Sigmoid colon (tissue), 4 donors: ENCODE results near the gene RIMS1.

Experiments
- EP300 ChIP-seq, 4 donors: sonication (generic); formaldehyde crosslinking; IDR thresholded peaks; one replicate each; pipeline ENCODE4 v1.6.1; 2017; ENCODE audit warnings: antibody characterized with exemption in 4 of 4
- POLR2A ChIP-seq, 2 donors: fragments of 450-650 bp; IDR thresholded peaks; one replicate each; pipeline ENCODE4 v1.6.1; 2016; ENCODE audit warnings: antibody characterized with exemption in 2 of 2, mild to moderate bottlenecking in 2 of 2, moderate library complexity in 2 of 2
- POLR2AphosphoS5 ChIP-seq, 4 donors: sonication (generic); formaldehyde crosslinking; IDR thresholded peaks; one replicate each; pipeline ENCODE4 v1.6.1; 2017; ENCODE audit warnings: antibody characterized with exemption in 4 of 4
- TF ChIP-seq, protein P1 (sequence below), 4 experiments: fragments of 450-650 bp in 3 of 4; fragments of 200-600 bp in 1 of 4; IDR thresholded peaks; one replicate each; pipeline ENCODE4 v1.5.1; 2016 to 2019; ENCODE audit warnings: antibody characterized with exemption in 4 of 4, mild to moderate bottlenecking in 3 of 4, moderate library complexity in 2 of 4

DNA sequence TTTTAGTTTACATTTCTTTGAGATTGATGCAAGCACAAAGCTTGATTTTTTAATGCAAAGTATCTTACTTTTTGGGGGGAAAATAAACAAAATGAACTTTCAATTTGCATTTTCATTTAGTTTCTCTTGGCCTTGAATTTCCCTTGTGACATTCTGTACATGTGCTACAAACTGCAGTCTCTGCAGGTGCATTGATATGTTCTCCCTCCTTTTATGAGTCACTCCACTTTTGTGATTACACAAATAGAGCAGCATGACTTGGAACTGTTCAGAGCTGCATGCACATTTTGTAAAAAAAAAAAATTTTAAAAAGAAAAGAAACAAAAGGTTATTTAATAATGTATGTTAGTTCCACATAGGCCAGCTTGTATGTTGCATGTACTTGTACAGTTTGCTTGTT lies 515.5 kb downstream of the RIMS1 start:
- TF ChIP-seq POLR2AphosphoS5 (IDR thresholded peaks at IDR 0.05) (no peak), POLR2A (IDR thresholded peaks at IDR 0.05) (no peak), EP300 (IDR thresholded peaks at IDR 0.05) (no peak)
- TF ChIP-seq, protein P1, sequence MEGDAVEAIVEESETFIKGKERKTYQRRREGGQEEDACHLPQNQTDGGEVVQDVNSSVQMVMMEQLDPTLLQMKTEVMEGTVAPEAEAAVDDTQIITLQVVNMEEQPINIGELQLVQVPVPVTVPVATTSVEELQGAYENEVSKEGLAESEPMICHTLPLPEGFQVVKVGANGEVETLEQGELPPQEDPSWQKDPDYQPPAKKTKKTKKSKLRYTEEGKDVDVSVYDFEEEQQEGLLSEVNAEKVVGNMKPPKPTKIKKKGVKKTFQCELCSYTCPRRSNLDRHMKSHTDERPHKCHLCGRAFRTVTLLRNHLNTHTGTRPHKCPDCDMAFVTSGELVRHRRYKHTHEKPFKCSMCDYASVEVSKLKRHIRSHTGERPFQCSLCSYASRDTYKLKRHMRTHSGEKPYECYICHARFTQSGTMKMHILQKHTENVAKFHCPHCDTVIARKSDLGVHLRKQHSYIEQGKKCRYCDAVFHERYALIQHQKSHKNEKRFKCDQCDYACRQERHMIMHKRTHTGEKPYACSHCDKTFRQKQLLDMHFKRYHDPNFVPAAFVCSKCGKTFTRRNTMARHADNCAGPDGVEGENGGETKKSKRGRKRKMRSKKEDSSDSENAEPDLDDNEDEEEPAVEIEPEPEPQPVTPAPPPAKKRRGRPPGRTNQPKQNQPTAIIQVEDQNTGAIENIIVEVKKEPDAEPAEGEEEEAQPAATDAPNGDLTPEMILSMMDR (IDR thresholded peaks at IDR 0.05), result no peak
